Epithelial cell of proximal tubule (primary cell): ENCODE results near the gene PGBD2. TPM values are rescaled to one million over a fixed set of nuclear protein-coding genes. Genes with fewer than 3 reads are reported as not detected.

Experiments used
- DNase-seq: peaks from one replicate; pipeline ENCODE4 v3.0.0-alpha.2; 2011; ENCODE audit warnings: low read depth
- H3K4me3 ChIP-seq: 2 replicates; pipeline ENCODE4 v1.5.1; 2011; ENCODE audit warnings: low read depth, mild to moderate bottlenecking, low read length
- CTCF ChIP-seq: conservative IDR thresholded peaks from 2 replicates; pipeline ENCODE4 v1.5.1; 2012; ENCODE audit warnings: low read depth, mild to moderate bottlenecking, low read length
- total RNA-seq: library from RNA; depleted of rRNA; stranded (reverse); fragments of >200 nt; gene quantifications from 2 replicates; pipeline ENCODE4 v1.2.3, GENCODE V29; 2015

The PGBD2 gene
- total RNA-seq, result 2.3 and 2.7 TPM in 2 replicates

- peak within 1 kb of the TSS; percentile 73 for H3K4me3 ChIP-seq
- no peak for DNase-seq
- peak; percentile 68 for TF ChIP-seq CTCF
Measured at GRCh38 chr1:248906009-248906752, at the start of gene PGBD2. PGBD2 (plus strand) TSS chr1:248906235; CDS start chr1:248913863, 7,628 bp downstream.

GRCh38 chr1:248857201-248857600 is 48.8 kb upstream of the PGBD2 start:
- peak overlapping the region; percentile 59 for H3K4me3 ChIP-seq
- TF ChIP-seq CTCF, result no peak

GRCh38 chr1:248857749-248858095 is 48.3 kb upstream of the PGBD2 start:
- no peak for DNase-seq
- TF ChIP-seq CTCF, result no peak
- H3K4me3 ChIP-seq, result peak overlapping the region; percentile 59

More at GRCh38 chr1:248857201-248857600, 48.8 kb upstream of the PGBD2 start:
- DNase-seq, result no peak

GRCh38 chr1:248858096-248858890 is 47.7 kb upstream of the PGBD2 start:
- DNase-seq, result no peak
- peak; percentile 54 for TF ChIP-seq CTCF
- peak overlapping the region; percentile 59 for H3K4me3 ChIP-seq

GRCh38 chr1:248858891-248859889 is 46.8 kb upstream of the PGBD2 start, which contains the start of gene ZNF692:
ZNF692 (minus strand) TSS chr1:248859085; CDS start chr1:248858309, 776 bp downstream.
- H3K4me3 ChIP-seq, result peak within 1 kb of the TSS; percentile 59
- DNase-seq, result peak; percentile 66
- TF ChIP-seq CTCF, result no peak

GRCh38 chr1:248860007-248860406 is 46.0 kb upstream of the PGBD2 start:
- H3K4me3 ChIP-seq, result no peak overlapping the region
- TF ChIP-seq CTCF, result no peak
- DNase-seq, result no peak
